ENCODE results near the gene GDF3.
A peak's percentile ranks its signal among the peaks of the same experiment; 100 is the strongest.

Gene GDF3

DNA sequence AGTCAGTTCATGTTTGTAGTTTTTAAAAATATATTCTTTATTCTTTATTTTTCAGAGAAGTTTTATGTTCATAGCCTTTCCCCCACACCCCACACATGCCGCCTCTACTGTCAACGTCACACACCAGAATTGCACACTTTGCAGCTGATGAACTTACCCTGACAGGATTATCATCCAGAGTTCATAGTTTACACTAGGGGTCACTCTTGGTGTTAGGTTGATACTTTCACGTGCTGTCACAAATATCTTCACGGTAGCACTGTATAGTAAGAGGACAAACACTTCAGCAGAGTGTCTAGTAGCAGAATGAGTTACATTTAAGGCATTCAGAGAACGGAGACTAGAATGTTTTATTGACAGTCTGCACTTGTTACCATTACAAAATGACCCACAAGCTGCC lies 20.8 kb upstream of the GDF3 start:
- TF ChIP-seq, protein P1, sequence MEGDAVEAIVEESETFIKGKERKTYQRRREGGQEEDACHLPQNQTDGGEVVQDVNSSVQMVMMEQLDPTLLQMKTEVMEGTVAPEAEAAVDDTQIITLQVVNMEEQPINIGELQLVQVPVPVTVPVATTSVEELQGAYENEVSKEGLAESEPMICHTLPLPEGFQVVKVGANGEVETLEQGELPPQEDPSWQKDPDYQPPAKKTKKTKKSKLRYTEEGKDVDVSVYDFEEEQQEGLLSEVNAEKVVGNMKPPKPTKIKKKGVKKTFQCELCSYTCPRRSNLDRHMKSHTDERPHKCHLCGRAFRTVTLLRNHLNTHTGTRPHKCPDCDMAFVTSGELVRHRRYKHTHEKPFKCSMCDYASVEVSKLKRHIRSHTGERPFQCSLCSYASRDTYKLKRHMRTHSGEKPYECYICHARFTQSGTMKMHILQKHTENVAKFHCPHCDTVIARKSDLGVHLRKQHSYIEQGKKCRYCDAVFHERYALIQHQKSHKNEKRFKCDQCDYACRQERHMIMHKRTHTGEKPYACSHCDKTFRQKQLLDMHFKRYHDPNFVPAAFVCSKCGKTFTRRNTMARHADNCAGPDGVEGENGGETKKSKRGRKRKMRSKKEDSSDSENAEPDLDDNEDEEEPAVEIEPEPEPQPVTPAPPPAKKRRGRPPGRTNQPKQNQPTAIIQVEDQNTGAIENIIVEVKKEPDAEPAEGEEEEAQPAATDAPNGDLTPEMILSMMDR (conservative IDR thresholded peaks at IDR 0.05; ENCODE audit: low read length), result peak; percentile 52
- TF ChIP-seq EZH2phosphoT487 (IDR thresholded peaks at IDR 0.05; ENCODE audit: borderline replicate concordance), result no peak
- 0 out of 2 replicates have a peak overlapping the region, but pooled peaks have one; percentile 32 for H2AFZ ChIP-seq (ENCODE audit: low read length)
- no peaks in the 10 kb centered on the region for H3K9me3 ChIP-seq (ENCODE audit: insufficient read depth, low read depth, low read length)
- H3K9ac ChIP-seq (ENCODE audit: low read depth, low read length, poor library complexity, severe bottlenecking), result no peak overlapping the region
- H3K79me2 ChIP-seq (ENCODE audit: insufficient read depth, low read length), result no peaks in the 10 kb centered on the region
- no peak overlapping the region for H3K4me3 ChIP-seq (ENCODE audit: low read length, poor library complexity, severe bottlenecking)
- H3K4me2 ChIP-seq (ENCODE audit: low read depth, low read length, poor library complexity, severe bottlenecking), result no peak overlapping the region
- H3K9me2 ChIP-seq (replicated peaks; ENCODE audit: low read depth, low read length), result no peaks in the 10 kb centered on the region
- no peaks in the 10 kb centered on the region for H3F3A ChIP-seq (ENCODE audit: low read depth)
- peaks cover 4% of the 10 kb centered on the region for H3K4me1 ChIP-seq (ENCODE audit: insufficient read depth, low read length, poor library complexity, severe bottlenecking)
- no peaks in the 10 kb centered on the region for H3K36me3 ChIP-seq (ENCODE audit: insufficient read depth, low read length)
- no peaks in the 10 kb centered on the region for H4K20me1 ChIP-seq (ENCODE audit: insufficient read depth, low read length, poor library complexity, severe bottlenecking)
- no peaks in the 10 kb centered on the region for H3K27me3 ChIP-seq (ENCODE audit: insufficient read depth, low read length, poor library complexity, severe bottlenecking)

DNA sequence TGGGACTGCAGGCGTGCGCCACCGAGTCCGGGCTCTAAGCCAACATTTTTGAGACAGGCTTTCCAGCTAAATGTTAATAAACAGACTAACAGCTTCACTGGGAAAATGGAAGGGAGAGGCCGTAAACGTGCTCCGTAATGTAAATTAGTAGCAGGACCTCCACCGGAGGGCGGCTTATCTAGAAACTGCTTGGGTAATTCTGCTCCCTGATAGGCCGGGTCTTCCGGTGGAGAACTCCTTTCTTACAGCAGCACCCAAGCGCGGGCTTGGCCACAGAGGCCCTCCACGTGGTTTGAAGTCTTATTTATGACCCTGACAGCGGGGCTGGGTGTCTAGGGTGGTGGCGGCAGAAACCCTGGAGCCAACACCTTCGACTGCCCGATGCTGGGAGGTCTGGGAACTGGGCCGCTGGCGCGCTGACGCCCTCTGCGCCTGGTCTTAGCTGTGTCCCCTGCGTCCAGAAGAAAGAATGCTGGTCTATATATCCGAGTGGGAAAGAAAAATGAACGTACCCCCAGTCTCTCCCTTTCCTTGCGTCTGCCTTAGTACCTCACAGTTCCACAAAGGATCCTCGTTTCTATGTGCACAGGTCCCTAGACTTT lies 17.4 kb upstream of the GDF3 start:
- H3K79me2 ChIP-seq (ENCODE audit: insufficient read depth, low read length), result no peaks in the 10 kb centered on the region
- H3K9me3 ChIP-seq (ENCODE audit: insufficient read depth, low read depth, low read length), result no peaks in the 10 kb centered on the region
- no peaks in the 10 kb centered on the region for H3K36me3 ChIP-seq (ENCODE audit: insufficient read depth, low read length)
- no peak overlapping the region for H3K9ac ChIP-seq (ENCODE audit: low read depth, low read length, poor library complexity, severe bottlenecking)
- H3K4me2 ChIP-seq (ENCODE audit: low read depth, low read length, poor library complexity, severe bottlenecking), result no peak overlapping the region
- no peaks in the 10 kb centered on the region for H3K27me3 ChIP-seq (ENCODE audit: insufficient read depth, low read length, poor library complexity, severe bottlenecking)
- H3K9me2 ChIP-seq (replicated peaks; ENCODE audit: low read depth, low read length), result no peaks in the 10 kb centered on the region
- H2AFZ ChIP-seq (ENCODE audit: low read length), result no peak overlapping the region
- no peaks in the 10 kb centered on the region for H3K4me1 ChIP-seq (ENCODE audit: insufficient read depth, low read length, poor library complexity, severe bottlenecking)
- H3K4me3 ChIP-seq (ENCODE audit: low read length, poor library complexity, severe bottlenecking), result no peak overlapping the region
- H3F3A ChIP-seq (ENCODE audit: low read depth), result no peaks in the 10 kb centered on the region
- no peaks in the 10 kb centered on the region for H4K20me1 ChIP-seq (ENCODE audit: insufficient read depth, low read length, poor library complexity, severe bottlenecking)
- TF ChIP-seq EZH2phosphoT487 (IDR thresholded peaks at IDR 0.05; ENCODE audit: borderline replicate concordance), result no peak
- TF ChIP-seq, protein P1 (conservative IDR thresholded peaks at IDR 0.05; ENCODE audit: low read length), result no peak

DNA sequence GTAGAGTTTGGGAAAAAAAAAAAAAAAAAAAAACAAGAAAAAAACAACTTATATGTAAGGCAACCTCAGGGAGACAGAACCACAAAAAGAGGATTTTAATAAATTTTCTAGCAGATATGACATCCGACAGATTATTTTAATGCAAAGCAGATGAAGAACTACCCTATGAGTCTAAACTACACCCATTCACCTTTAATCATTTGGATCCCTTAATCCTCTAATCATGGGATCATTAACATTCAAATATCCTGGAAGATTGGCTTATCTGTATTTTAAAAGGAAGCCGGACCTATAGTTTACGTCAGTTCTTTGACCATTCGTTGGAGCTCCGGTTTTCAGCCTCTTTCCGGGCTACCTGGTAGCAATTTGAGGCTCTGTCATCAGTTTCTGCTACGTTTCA lies 15.6 kb upstream of the GDF3 start, which contains the start of gene DPPA3:
TSS of gene DPPA3 (plus strand) at position 301 of the 400 bp plus-strand sequence. CDS start 138 bp downstream, outside the sequence.
- Histone ChIP-seq H2AFZ (ENCODE audit: low read length) (no peak within 1 kb of the TSS), H3K4me1 (ENCODE audit: insufficient read depth, low read length, poor library complexity, severe bottlenecking) (no peaks in the 10 kb centered on the region), H3K27me3 (ENCODE audit: insufficient read depth, low read length, poor library complexity, severe bottlenecking) (no peaks in the 10 kb centered on the region), H3K36me3 (ENCODE audit: insufficient read depth, low read length) (no peaks in the 10 kb centered on the region), H3K9ac (ENCODE audit: low read depth, low read length, poor library complexity, severe bottlenecking) (no peak within 1 kb of the TSS), H3K4me2 (ENCODE audit: low read depth, low read length, poor library complexity, severe bottlenecking) (no peak within 1 kb of the TSS), H3K79me2 (ENCODE audit: insufficient read depth, low read length) (no peaks in the 10 kb centered on the region), H3K9me2 (replicated peaks; ENCODE audit: low read depth, low read length) (no peaks in the 10 kb centered on the region), H3K9me3 (ENCODE audit: insufficient read depth, low read depth, low read length) (no peaks in the 10 kb centered on the region), H3F3A (ENCODE audit: low read depth) (no peaks in the 10 kb centered on the region), H4K20me1 (ENCODE audit: insufficient read depth, low read length, poor library complexity, severe bottlenecking) (no peaks in the 10 kb centered on the region), H3K4me3 (ENCODE audit: low read length, poor library complexity, severe bottlenecking) (no peak within 1 kb of the TSS)
- TF ChIP-seq, protein P1 (conservative IDR thresholded peaks at IDR 0.05; ENCODE audit: low read length), result no peak
- no peak for TF ChIP-seq EZH2phosphoT487 (IDR thresholded peaks at IDR 0.05; ENCODE audit: borderline replicate concordance)
